ENCODE data around the gene LRRK2. TPM values are rescaled to one million over a fixed set of nuclear protein-coding genes. Genes with fewer than 3 reads are reported as not detected.

The LRRK2 gene
- total RNA-seq, 1 experiment from 2014 or later: 0.13 TPM

GRCh38 chr12:40229690-40230651 is 5.2 kb downstream of the LRRK2 start:
- in situ Hi-C loops (cut with HindIII; ENCODE audit: low pct_unique_long_range_greater_than_20kb, low sequenced_read_pairs): no loop called here
- Histone ChIP-seq H3K27ac (ENCODE audit: low read length) (no peak overlapping the region), H3K9me3 (ENCODE audit: control insufficient read depth, insufficient read depth, low read depth, low read length) (no peaks in the 10 kb centered on the region), H3K36me3 (ENCODE audit: control insufficient read depth, insufficient read depth, low read length) (no peaks in the 10 kb centered on the region), H3K4me3 (ENCODE audit: low read depth in 2 of 2, low read length in 2 of 2) (no peak overlapping the region), H3K27me3 (ENCODE audit: control insufficient read depth, insufficient read depth, low read length) (peaks cover 14% of the 10 kb centered on the region), H3K4me1 (ENCODE audit: control insufficient read depth, insufficient read depth, low read length) (peaks cover 3% of the 10 kb centered on the region; the same call in 1 of the 2 replicates)
- CTCF ChIA-PET: no interaction called here
- intact Hi-C loops (cut with micrococcal nuclease; ENCODE audit: unreplicated experiment): no loop called here
- BruUV-seq (replicated peaks): no TSS peak
- DNase-seq (ENCODE audit: low read depth, low spot score) (no peak), ATAC-seq (no peak)
- POLR2A ChIA-PET: interaction anchor here (0.6 kb wide), 1 partner anchor 94 kb away, joined by 5 read pairs; no protein-coding TSS in a partner anchor
- TF ChIP-seq, protein P1, sequence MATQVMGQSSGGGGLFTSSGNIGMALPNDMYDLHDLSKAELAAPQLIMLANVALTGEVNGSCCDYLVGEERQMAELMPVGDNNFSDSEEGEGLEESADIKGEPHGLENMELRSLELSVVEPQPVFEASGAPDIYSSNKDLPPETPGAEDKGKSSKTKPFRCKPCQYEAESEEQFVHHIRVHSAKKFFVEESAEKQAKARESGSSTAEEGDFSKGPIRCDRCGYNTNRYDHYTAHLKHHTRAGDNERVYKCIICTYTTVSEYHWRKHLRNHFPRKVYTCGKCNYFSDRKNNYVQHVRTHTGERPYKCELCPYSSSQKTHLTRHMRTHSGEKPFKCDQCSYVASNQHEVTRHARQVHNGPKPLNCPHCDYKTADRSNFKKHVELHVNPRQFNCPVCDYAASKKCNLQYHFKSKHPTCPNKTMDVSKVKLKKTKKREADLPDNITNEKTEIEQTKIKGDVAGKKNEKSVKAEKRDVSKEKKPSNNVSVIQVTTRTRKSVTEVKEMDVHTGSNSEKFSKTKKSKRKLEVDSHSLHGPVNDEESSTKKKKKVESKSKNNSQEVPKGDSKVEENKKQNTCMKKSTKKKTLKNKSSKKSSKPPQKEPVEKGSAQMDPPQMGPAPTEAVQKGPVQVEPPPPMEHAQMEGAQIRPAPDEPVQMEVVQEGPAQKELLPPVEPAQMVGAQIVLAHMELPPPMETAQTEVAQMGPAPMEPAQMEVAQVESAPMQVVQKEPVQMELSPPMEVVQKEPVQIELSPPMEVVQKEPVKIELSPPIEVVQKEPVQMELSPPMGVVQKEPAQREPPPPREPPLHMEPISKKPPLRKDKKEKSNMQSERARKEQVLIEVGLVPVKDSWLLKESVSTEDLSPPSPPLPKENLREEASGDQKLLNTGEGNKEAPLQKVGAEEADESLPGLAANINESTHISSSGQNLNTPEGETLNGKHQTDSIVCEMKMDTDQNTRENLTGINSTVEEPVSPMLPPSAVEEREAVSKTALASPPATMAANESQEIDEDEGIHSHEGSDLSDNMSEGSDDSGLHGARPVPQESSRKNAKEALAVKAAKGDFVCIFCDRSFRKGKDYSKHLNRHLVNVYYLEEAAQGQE (IDR thresholded peaks at IDR 0.05; ENCODE audit: insufficient read depth in 1 of 2, low read depth in 2 of 2, low read length in 1 of 2): no peak
- TF ChIP-seq, protein P2, sequence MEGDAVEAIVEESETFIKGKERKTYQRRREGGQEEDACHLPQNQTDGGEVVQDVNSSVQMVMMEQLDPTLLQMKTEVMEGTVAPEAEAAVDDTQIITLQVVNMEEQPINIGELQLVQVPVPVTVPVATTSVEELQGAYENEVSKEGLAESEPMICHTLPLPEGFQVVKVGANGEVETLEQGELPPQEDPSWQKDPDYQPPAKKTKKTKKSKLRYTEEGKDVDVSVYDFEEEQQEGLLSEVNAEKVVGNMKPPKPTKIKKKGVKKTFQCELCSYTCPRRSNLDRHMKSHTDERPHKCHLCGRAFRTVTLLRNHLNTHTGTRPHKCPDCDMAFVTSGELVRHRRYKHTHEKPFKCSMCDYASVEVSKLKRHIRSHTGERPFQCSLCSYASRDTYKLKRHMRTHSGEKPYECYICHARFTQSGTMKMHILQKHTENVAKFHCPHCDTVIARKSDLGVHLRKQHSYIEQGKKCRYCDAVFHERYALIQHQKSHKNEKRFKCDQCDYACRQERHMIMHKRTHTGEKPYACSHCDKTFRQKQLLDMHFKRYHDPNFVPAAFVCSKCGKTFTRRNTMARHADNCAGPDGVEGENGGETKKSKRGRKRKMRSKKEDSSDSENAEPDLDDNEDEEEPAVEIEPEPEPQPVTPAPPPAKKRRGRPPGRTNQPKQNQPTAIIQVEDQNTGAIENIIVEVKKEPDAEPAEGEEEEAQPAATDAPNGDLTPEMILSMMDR (IDR thresholded peaks at IDR 0.05): no peak
- TF ChIP-seq TCF7L2 (IDR thresholded peaks at IDR 0.05; ENCODE audit: low read depth, low read length): no peak
- TF ChIP-seq SIN3A (IDR thresholded peaks at IDR 0.05; ENCODE audit: borderline replicate concordance, insufficient read depth, low read depth, low read length): no peak
- TF ChIP-seq POLR2AphosphoS5 (IDR thresholded peaks at IDR 0.05; ENCODE audit: low read depth, low read length): no peak

GRCh38 chr12:40232602-40233001 is 7.8 kb downstream of the LRRK2 start:
- BruUV-seq (replicated peaks): no TSS peak

More at GRCh38 chr12:40232602-40233001, 7.8 kb downstream of the LRRK2 start:
- Histone ChIP-seq H3K27ac (ENCODE audit: low read length) (no peak overlapping the region), H3K4me1 (ENCODE audit: control insufficient read depth, insufficient read depth, low read length) (no peaks in the 10 kb centered on the region), H3K36me3 (ENCODE audit: control insufficient read depth, insufficient read depth, low read length) (no peaks in the 10 kb centered on the region), H3K9me3 (ENCODE audit: control insufficient read depth, insufficient read depth, low read depth, low read length) (no peaks in the 10 kb centered on the region), H3K27me3 (ENCODE audit: control insufficient read depth, insufficient read depth, low read length) (no peaks in the 10 kb centered on the region; the same call in 1 of the 2 replicates), H3K4me3 (ENCODE audit: low read depth in 2 of 2, low read length in 2 of 2) (no peak overlapping the region)
- intact Hi-C loops (cut with micrococcal nuclease; ENCODE audit: unreplicated experiment) (no loop called here), in situ Hi-C loops (cut with HindIII; ENCODE audit: low pct_unique_long_range_greater_than_20kb, low sequenced_read_pairs) (no loop called here)
- TF ChIP-seq, protein P2 (IDR thresholded peaks at IDR 0.05): no peak
- TF ChIP-seq POLR2AphosphoS5 (IDR thresholded peaks at IDR 0.05; ENCODE audit: low read depth, low read length) (no peak), TCF7L2 (IDR thresholded peaks at IDR 0.05; ENCODE audit: low read depth, low read length) (no peak), SIN3A (IDR thresholded peaks at IDR 0.05; ENCODE audit: borderline replicate concordance, insufficient read depth, low read depth, low read length) (no peak)
- TF ChIP-seq, protein P1 (IDR thresholded peaks at IDR 0.05; ENCODE audit: insufficient read depth in 1 of 2, low read depth in 2 of 2, low read length in 1 of 2): no peak
- POLR2A ChIA-PET: no interaction called here
- ATAC-seq (no peak), DNase-seq (ENCODE audit: low read depth, low spot score) (no peak)
- CTCF ChIA-PET: no interaction called here
